HepG2 (cell line): ENCODE results near the gene METTL21C. TPM values are rescaled to one million over a fixed set of nuclear protein-coding genes. Genes with fewer than 3 reads are reported as not detected.

Experiments used
- E2F2 ChIP-seq: sonication (generic); formaldehyde crosslinking; IDR thresholded peaks from 2 replicates; pipeline ENCODE4 v1.4.0; 2020; ENCODE audit warnings: missing genetic modification reagents, borderline replicate concordance
- RERE ChIP-seq: IDR thresholded peaks from 2 replicates; pipeline ENCODE4 v1.6.1; 2016; ENCODE audit warnings: low read depth, missing genetic modification reagents, missing compliant biosample characterization
- SOX5 ChIP-seq: IDR thresholded peaks from 2 replicates; pipeline ENCODE4 v1.6.1; 2016; ENCODE audit warnings: borderline replicate concordance
- ZNF232 ChIP-seq: sonication (generic); formaldehyde crosslinking; IDR thresholded peaks from 2 replicates; pipeline ENCODE4 v1.4.0; 2020; ENCODE audit warnings: missing genetic modification reagents, borderline replicate concordance
- ZNF607 ChIP-seq: sonication (generic); formaldehyde crosslinking; IDR thresholded peaks from 2 replicates; pipeline ENCODE4 v1.5.1; 2020; ENCODE audit warnings: missing genetic modification reagents, mild to moderate bottlenecking, borderline replicate concordance
- polyA plus RNA-seq, 8 experiments: library from polyadenylated mRNA; depleted of rRNA in 3 of 8; stranded (reverse) in 7 of 8; unstranded in 1 of 8; fragments of >200 nt; fragmentation: Illumina TruSeq in 4 of 8; extraction: Trizol in 4 of 8; gene quantifications; 2 replicates each; pipeline versions ENCODE4 v1.2.1 to v1.2.3, GENCODE V29; 2011 to 2016; ENCODE audit warnings: low read depth in 4 of 8, missing spikeins in 1 of 8, mixed read lengths in 1 of 8; ENCODE audit not compliant: insufficient read depth in 1 of 8
- total RNA-seq, 5 experiments: library from RNA; depleted of rRNA; stranded (reverse); fragments of >200 nt; fragmentation: Illumina TruSeq; extraction: Trizol; gene quantifications; 2 replicates each; pipeline ENCODE4 v1.2.3, GENCODE V29; 2016; ENCODE audit warnings: low read depth in 1 of 5
- TF ChIP-seq, protein P1 (sequence below): sonication (generic); formaldehyde crosslinking; conservative IDR thresholded peaks from 2 replicates; pipeline ENCODE4 v1.8.0; 2022; ENCODE audit warnings: mild to moderate bottlenecking, moderate library complexity, missing genetic modification reagents

Gene METTL21C
- total and polyA plus RNA-seq, 2 of the 13 experiments (the other 11 are each of a cell fraction or from before 2014, with no cell fraction given): not detected

DNA sequence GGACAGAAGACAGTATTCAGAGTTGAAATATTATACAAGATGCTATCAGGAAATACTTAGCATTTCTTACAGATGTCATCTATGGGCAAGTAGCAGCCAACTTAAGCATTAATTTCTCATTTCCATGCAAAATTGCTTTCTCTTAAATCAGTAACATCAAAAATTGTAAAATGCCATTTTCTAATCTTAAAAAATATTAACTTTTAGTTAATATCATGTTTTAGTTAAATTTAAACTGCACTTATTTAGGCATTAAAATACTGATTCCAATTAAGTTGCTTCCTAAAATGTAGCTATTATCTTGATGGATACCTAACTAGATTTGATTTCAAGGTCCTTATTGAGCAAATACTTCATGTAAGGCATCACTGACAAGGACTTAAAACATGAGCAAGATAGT, 27.8 kb downstream of the METTL21C start (continued):
- TF ChIP-seq RERE (CRISPR knock-in tag) (no peak), E2F2 (no peak), ZNF607 (no peak), SOX5 (CRISPR knock-in tag) (no peak), ZNF232 (no peak)
- TF ChIP-seq, protein P1, sequence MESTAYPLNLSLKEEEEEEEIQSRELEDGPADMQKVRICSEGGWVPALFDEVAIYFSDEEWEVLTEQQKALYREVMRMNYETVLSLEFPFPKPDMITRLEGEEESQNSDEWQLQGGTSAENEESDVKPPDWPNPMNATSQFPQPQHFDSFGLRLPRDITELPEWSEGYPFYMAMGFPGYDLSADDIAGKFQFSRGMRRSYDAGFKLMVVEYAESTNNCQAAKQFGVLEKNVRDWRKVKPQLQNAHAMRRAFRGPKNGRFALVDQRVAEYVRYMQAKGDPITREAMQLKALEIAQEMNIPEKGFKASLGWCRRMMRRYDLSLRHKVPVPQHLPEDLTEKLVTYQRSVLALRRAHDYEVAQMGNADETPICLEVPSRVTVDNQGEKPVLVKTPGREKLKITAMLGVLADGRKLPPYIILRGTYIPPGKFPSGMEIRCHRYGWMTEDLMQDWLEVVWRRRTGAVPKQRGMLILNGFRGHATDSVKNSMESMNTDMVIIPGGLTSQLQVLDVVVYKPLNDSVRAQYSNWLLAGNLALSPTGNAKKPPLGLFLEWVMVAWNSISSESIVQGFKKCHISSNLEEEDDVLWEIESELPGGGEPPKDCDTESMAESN (CRISPR knock-in tag): no peak
